Keratinocyte (primary cell): ENCODE results near the gene KIF5A. TPM values are rescaled to one million over a fixed set of nuclear protein-coding genes. Genes with fewer than 3 reads are reported as not detected.

ENCODE experiments used
- DNase-seq: peaks from one replicate; pipeline ENCODE4 v3.0.0-alpha.2; 2011; ENCODE audit warnings: low read depth, missing footprints, low spot score
- FAIRE-seq: peaks from 2 replicates; lab custom pipeline; 2011; peaks lifted over from hg19 to GRCh38; lab: Jason Lieb, UNC
- H2AFZ ChIP-seq: 2 replicates; pipeline ENCODE4 v1.6.0; 2012; ENCODE audit warnings: low read length, control low read depth, inconsistent platforms; ENCODE audit not compliant: control insufficient read depth
- H3K27ac ChIP-seq: 2 replicates; pipeline ENCODE4 v1.5.1; 2011; ENCODE audit warnings: low read length; ENCODE audit not compliant: control insufficient read depth, insufficient read depth
- H3K27me3 ChIP-seq: 3 replicates; pipeline ENCODE4 v1.6.0; 2011; ENCODE audit warnings: low read length; ENCODE audit not compliant: control insufficient read depth, insufficient read depth; ENCODE audit errors: extremely low read depth
- H3K36me3 ChIP-seq, 2 experiments: 2 replicates in 1 of 2; 3 replicates in 1 of 2; pipeline ENCODE4 v1.5.1; 2011; ENCODE audit warnings: low read length in 2 of 2, mild to moderate bottlenecking in 1 of 2; ENCODE audit not compliant: control insufficient read depth in 2 of 2, insufficient read depth in 2 of 2; ENCODE audit errors: extremely low read depth in 1 of 2
- H3K4me1 ChIP-seq: 3 replicates; pipeline ENCODE4 v1.5.1; 2011; ENCODE audit warnings: low read length; ENCODE audit not compliant: control insufficient read depth, insufficient read depth; ENCODE audit errors: extremely low read depth
- H3K4me2 ChIP-seq: 3 replicates; pipeline ENCODE4 v1.6.0; 2011; ENCODE audit warnings: low read depth, low read length; ENCODE audit not compliant: control insufficient read depth, insufficient read depth; ENCODE audit errors: extremely low read depth
- H3K4me3 ChIP-seq, 3 experiments: fragments of 200-600 bp in 1 of 3; sonication (generic) in 1 of 3; 2 replicates in 2 of 3; 3 replicates in 1 of 3; pipeline ENCODE4 v1.5.1; 2011 to 2016; ENCODE audit warnings: low read length in 3 of 3, mild to moderate bottlenecking in 3 of 3, control low read depth in 2 of 3, inconsistent platforms in 1 of 3, low read depth in 1 of 3, mixed read lengths in 1 of 3, mixed run types in 1 of 3, moderate library complexity in 1 of 3; ENCODE audit not compliant: control insufficient read depth in 2 of 3, insufficient read depth in 2 of 3; ENCODE audit errors: extremely low read depth in 1 of 3
- H3K79me2 ChIP-seq: 2 replicates; pipeline ENCODE4 v1.6.0; 2012; ENCODE audit warnings: low read length; ENCODE audit not compliant: control insufficient read depth, insufficient read depth
- H3K9ac ChIP-seq: 3 replicates; pipeline ENCODE4 v1.6.0; 2011; ENCODE audit warnings: low read length; ENCODE audit not compliant: control insufficient read depth, insufficient read depth; ENCODE audit errors: extremely low read depth
- H3K9me1 ChIP-seq: 3 replicates; pipeline ENCODE4 v1.6.0; 2011; ENCODE audit warnings: low read length; ENCODE audit not compliant: control insufficient read depth, insufficient read depth; ENCODE audit errors: extremely low read depth
- H3K9me3 ChIP-seq: 2 replicates; pipeline ENCODE4 v1.5.1; 2012; ENCODE audit warnings: low read depth, low read length; ENCODE audit not compliant: control insufficient read depth
- H4K20me1 ChIP-seq: 3 replicates; pipeline ENCODE4 v1.6.0; 2011; ENCODE audit warnings: low read length; ENCODE audit not compliant: control insufficient read depth, insufficient read depth; ENCODE audit errors: extremely low read depth
- EZH2 ChIP-seq: IDR thresholded peaks from one replicate; pipeline ENCODE4 v1.6.1; 2012; ENCODE audit warnings: inconsistent platforms, mild to moderate bottlenecking, low read length, moderate library complexity
- dilution Hi-C: fragments of 300-500 bp; cut with MboI; formaldehyde crosslinking; loops from one replicate; pipeline ENCODE4 v1.7.0; 2020; ENCODE audit warnings: low sequenced_read_pairs; ENCODE audit not compliant: extremely low pct_ligation_motif_present
- polyA plus RNA-seq, 5 experiments: library from polyadenylated mRNA; depleted of rRNA in 3 of 5; stranded (reverse) in 3 of 5; stranded (forward) in 1 of 5; unstranded in 1 of 5; fragments of >200 nt; gene quantifications; 1 replicate in 1 of 5; 2 replicates in 3 of 5; 3 replicates in 1 of 5; pipeline versions ENCODE4 v1.2.1 to v1.2.3, GENCODE V29; 2011 to 2012; ENCODE audit warnings: missing spikeins in 2 of 5, low read depth in 1 of 5, low replicate concordance in 1 of 5
- TF ChIP-seq, protein P1 (sequence below), 3 experiments: IDR thresholded peaks in 1 of 3; conservative IDR thresholded peaks in 1 of 3; optimal IDR thresholded peaks in 1 of 3; 2 replicates in 2 of 3; 3 replicates in 1 of 3; pipeline versions ENCODE3 to v1.5.1; 2011; ENCODE audit warnings: low read length in 3 of 3, mild to moderate bottlenecking in 3 of 3, moderate library complexity in 2 of 3, control low read depth in 1 of 3, inconsistent platforms in 1 of 3; ENCODE audit not compliant: insufficient read depth in 2 of 3; ENCODE audit errors: extremely low read depth in 1 of 3

KIF5A gene
- polyA plus RNA-seq, 1 donor (not counting 4 experiments of a cell fraction or from before 2014, with no cell fraction given) = 0.05 TPM

DNA sequence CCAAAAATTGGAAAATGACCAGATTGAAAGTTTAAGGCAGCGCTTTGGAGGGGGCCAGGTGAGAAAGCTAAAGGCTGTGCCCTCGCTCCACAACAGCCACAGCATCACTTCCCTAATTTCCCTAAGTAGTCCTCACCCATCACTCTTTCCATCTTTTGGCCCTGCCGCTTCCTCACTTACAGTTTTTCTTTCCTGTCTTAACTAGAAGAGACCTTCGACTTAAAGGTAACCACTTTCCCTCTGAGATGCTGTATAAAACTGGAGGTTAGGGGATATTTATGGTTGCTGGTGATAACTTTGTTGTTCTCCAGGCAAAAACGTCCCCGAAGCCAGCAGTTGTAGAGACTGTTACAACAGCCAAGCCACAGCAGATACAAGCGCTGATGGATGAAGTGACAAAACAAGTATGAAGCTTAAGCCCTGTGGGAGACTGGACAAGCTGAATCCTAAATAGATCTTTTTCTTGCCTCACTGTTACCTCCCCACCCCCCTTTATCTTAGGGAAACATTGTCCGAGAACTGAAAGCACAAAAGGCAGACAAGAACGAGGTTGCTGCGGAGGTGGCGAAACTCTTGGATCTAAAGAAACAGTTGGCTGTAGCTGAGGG, 33.8 kb upstream of the KIF5A start:
- Histone ChIP-seq H3K27ac (no peak overlapping the region), H3K4me1 (peaks cover 12% of the 10 kb centered on the region), H3K79me2 (peaks cover 21% of the 10 kb centered on the region), H3K4me3 (no peak overlapping the region), H4K20me1 (peaks cover 19% of the 10 kb centered on the region), H3K27me3 (no peaks in the 10 kb centered on the region), H3K9ac (no peak overlapping the region), H2AFZ (no peak overlapping the region), H3K9me1 (no peaks in the 10 kb centered on the region), H3K36me3 (peaks cover 43 to 68% of the 10 kb centered on the region in 2 experiments), H3K9me3 (no peaks in the 10 kb centered on the region), H3K4me2 (no peak overlapping the region)
- no peak for DNase-seq
- no peak for TF ChIP-seq EZH2
- TF ChIP-seq, protein P1, sequence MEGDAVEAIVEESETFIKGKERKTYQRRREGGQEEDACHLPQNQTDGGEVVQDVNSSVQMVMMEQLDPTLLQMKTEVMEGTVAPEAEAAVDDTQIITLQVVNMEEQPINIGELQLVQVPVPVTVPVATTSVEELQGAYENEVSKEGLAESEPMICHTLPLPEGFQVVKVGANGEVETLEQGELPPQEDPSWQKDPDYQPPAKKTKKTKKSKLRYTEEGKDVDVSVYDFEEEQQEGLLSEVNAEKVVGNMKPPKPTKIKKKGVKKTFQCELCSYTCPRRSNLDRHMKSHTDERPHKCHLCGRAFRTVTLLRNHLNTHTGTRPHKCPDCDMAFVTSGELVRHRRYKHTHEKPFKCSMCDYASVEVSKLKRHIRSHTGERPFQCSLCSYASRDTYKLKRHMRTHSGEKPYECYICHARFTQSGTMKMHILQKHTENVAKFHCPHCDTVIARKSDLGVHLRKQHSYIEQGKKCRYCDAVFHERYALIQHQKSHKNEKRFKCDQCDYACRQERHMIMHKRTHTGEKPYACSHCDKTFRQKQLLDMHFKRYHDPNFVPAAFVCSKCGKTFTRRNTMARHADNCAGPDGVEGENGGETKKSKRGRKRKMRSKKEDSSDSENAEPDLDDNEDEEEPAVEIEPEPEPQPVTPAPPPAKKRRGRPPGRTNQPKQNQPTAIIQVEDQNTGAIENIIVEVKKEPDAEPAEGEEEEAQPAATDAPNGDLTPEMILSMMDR (optimal IDR thresholded peaks at IDR 0.05 in 1 of 3, IDR thresholded peaks at IDR 0.05 in 1 of 3, conservative IDR thresholded peaks at IDR 0.05 in 1 of 3; ENCODE audit: extremely low read depth in 1 of 3, insufficient read depth in 2 of 3, low read length in 3 of 3) = no peak
- dilution Hi-C loops = no loop called here
- FAIRE-seq = no peak

DNA sequence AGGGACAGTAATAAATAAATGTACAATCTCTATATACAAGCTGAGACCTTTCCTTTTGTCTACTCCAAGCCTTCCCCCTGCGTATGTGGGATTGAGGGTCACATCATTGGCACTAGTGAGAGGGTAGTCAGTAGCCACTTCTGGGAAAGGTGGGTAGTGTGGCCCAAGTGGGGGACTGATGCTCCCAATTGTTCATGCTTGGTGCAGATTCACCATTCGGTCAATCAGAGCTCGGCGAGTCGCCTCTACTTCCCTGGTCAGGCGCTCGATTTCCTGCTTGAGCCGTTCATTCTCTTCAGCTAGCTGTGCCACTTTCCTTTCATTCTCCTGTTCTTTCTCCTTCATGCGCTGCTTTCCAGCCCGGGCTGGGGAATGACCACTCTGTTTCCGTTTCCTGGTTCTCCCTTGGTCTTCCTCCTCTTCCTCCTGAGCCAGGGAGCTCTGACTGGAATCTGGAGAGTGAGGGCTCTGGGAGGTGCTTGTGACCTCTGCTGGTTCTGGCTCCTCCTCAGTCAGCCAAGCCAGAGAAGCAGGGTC, 33.2 kb upstream of the KIF5A start:
- Histone ChIP-seq H3K4me2 (no peak overlapping the region), H4K20me1 (peaks cover 19% of the 10 kb centered on the region), H3K9ac (no peak overlapping the region), H3K27ac (no peak overlapping the region), H3K4me3 (no peak overlapping the region), H3K4me1 (peaks cover 17% of the 10 kb centered on the region), H3K9me1 (no peaks in the 10 kb centered on the region), H3K9me3 (no peaks in the 10 kb centered on the region), H3K36me3 (peaks cover 43 to 64% of the 10 kb centered on the region in 2 experiments), H2AFZ (no peak overlapping the region), H3K27me3 (no peaks in the 10 kb centered on the region), H3K79me2 (peaks cover 21% of the 10 kb centered on the region)
- FAIRE-seq (no peak), DNase-seq (no peak)
- dilution Hi-C loops = no loop called here
- TF ChIP-seq, protein P1 (optimal IDR thresholded peaks at IDR 0.05 in 1 of 3, IDR thresholded peaks at IDR 0.05 in 1 of 3, conservative IDR thresholded peaks at IDR 0.05 in 1 of 3; ENCODE audit: extremely low read depth in 1 of 3, insufficient read depth in 2 of 3, low read length in 3 of 3) = no peak
- TF ChIP-seq EZH2 = no peak
